Neural crest cell (in vitro differentiated cells): ENCODE measurements around the gene SESN3. TPM values are rescaled to one million over a fixed set of nuclear protein-coding genes. Genes with fewer than 3 reads are reported as not detected.
"Not testable (repeated sequence)": the region's sequence is repeated elsewhere in the genome, so short reads cannot be mapped to it uniquely, and the experiment has no call there.

Experiments used
- DNase-seq: peaks from one replicate; pipeline ENCODE4 v3.0.0; 2021; ENCODE audit warnings: low read depth, mixed read lengths, low spot score
- H3K27ac Mint-ChIP-seq: one replicate; pipeline ENCODE4 v1.8.0; 2021; ENCODE audit warnings: mild to moderate bottlenecking, mixed read lengths; ENCODE audit not compliant: unreplicated experiment
- H3K27me3 Mint-ChIP-seq: 2 replicates; pipeline ENCODE4 v1.8.0; 2021; ENCODE audit warnings: low read depth, mild to moderate bottlenecking, mixed read lengths
- H3K36me3 Mint-ChIP-seq: 2 replicates; pipeline ENCODE4 v1.8.0; 2021; ENCODE audit warnings: low read depth, mild to moderate bottlenecking, mixed read lengths
- H3K4me1 Mint-ChIP-seq: 2 replicates; pipeline ENCODE4 v1.8.0; 2021; ENCODE audit warnings: mixed read lengths
- H3K4me3 Mint-ChIP-seq: one replicate; pipeline ENCODE4 v1.8.0; 2021; ENCODE audit warnings: mild to moderate bottlenecking, mixed read lengths
- H3K9me3 Mint-ChIP-seq: 2 replicates; pipeline ENCODE4 v1.8.0; 2021; ENCODE audit warnings: mixed read lengths
- CTCF ChIP-seq: fragments of 200-600 bp; sonication (generic); conservative IDR thresholded peaks from 2 replicates; pipeline ENCODE4 v1.5.0; 2021; ENCODE audit warnings: antibody characterized with exemption, mild to moderate bottlenecking
- total RNA-seq: library from RNA; stranded (reverse); gene quantifications from 2 replicates; pipeline ENCODE4 v1.2.1, GENCODE V29; 2021

Gene SESN3
- total RNA-seq, 1 donor from 2014 or later = 77.8 TPM

GRCh38 chr11:95230810-95231126, 234 bp downstream of the SESN3 start:
- Mint-ChIP-seq H3K9me3 (no peaks in the 10 kb centered on the region), H3K27ac (no peak overlapping the region), H3K36me3 (peaks cover 2% of the 10 kb centered on the region), H3K27me3 (no peaks in the 10 kb centered on the region), H3K4me1 (peaks cover 25% of the 10 kb centered on the region), H3K4me3 (peak overlapping the region; percentile 95)
- no peak for TF ChIP-seq CTCF
- DNase-seq = no peak

- no peaks in the 10 kb centered on the region for H3K27me3 Mint-ChIP-seq
- peaks cover 6% of the 10 kb centered on the region for H3K36me3 Mint-ChIP-seq
- peak overlapping the region; percentile 93 for H3K27ac Mint-ChIP-seq
- DNase-seq = peak; percentile 29
- TF ChIP-seq CTCF = no peak
- peaks cover 3% of the 10 kb centered on the region for H3K9me3 Mint-ChIP-seq
- H3K4me1 Mint-ChIP-seq = peaks cover 29% of the 10 kb centered on the region
- H3K4me3 Mint-ChIP-seq = peak overlapping the region; percentile 95
Observed at GRCh38 chr11:95229993-95230809, 801 bp downstream of the SESN3 start.

GRCh38 chr11:95229199-95229992, 1.6 kb downstream of the SESN3 start:
- peak overlapping the region; percentile 95 for H3K4me3 Mint-ChIP-seq
- no peak for TF ChIP-seq CTCF
- H3K36me3 Mint-ChIP-seq = peaks cover 14% of the 10 kb centered on the region
- DNase-seq = no peak
- H3K27me3 Mint-ChIP-seq = no peaks in the 10 kb centered on the region
- peaks cover 32% of the 10 kb centered on the region for H3K4me1 Mint-ChIP-seq
- H3K27ac Mint-ChIP-seq = peak overlapping the region; percentile 93
- H3K9me3 Mint-ChIP-seq = peaks cover 7% of the 10 kb centered on the region

GRCh38 chr11:95228081-95228749, 2.8 kb downstream of the SESN3 start:
- Mint-ChIP-seq H3K27ac (no peak overlapping the region), H3K36me3 (peaks cover 20% of the 10 kb centered on the region), H3K27me3 (no peaks in the 10 kb centered on the region), H3K9me3 (peaks cover 9% of the 10 kb centered on the region), H3K4me3 (peak overlapping the region; percentile 95), H3K4me1 (peaks cover 36% of the 10 kb centered on the region)
- no peak for DNase-seq
- no peak for TF ChIP-seq CTCF

GRCh38 chr11:95227060-95227459, 3.9 kb downstream of the SESN3 start:
- Mint-ChIP-seq H3K36me3 (peaks cover 21% of the 10 kb centered on the region), H3K4me3 (peak overlapping the region; percentile 24), H3K4me1 (peaks cover 40% of the 10 kb centered on the region)
- H3K9me3 Mint-ChIP-seq, H3K27me3 Mint-ChIP-seq, H3K27ac Mint-ChIP-seq, DNase-seq: not testable (repeated sequence)
